Activated CD4-positive, alpha-beta T cell treated with anti-CD3 and anti-CD28 coated beads, Interleukin-2, Interleukin-6, amounts not matched to agents 100 ng/mL and 50 ng/mL, durations not matched to agents 16 hours and 8 hours (primary cell): Measurements from ENCODE around the gene TTC24.
"Not testable (repeated sequence)": the region's sequence is repeated elsewhere in the genome, so short reads cannot be mapped to it uniquely, and the experiment has no call there.

ENCODE experiments used
- DNase-seq: peaks from one replicate; pipeline ENCODE4 v3.0.0-alpha.2; 2020

The TTC24 gene

GRCh38 chr1:156612666-156613065 lies 33.1 kb downstream of the TTC24 start:
- DNase-seq = no peak

DNA sequence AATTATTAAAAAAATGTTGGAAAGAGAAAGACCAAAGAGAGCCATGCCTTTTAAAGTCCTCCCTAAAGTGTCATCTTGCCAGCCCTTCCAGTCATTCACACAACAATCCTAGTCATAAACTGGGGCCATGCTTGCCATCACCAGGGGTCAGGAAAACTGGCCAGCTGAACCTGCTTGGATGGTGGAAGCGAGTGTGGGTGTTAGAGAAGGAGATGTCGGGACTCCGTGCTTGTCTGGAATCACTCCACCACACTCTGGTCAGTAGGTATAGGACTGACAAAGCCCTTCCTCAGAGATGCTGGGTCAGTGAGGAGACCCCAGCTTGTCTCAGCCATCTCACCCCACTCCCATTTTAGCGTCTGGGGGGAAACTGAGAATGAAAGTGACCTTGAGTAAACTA lies 36.4 kb downstream of the TTC24 start:
- no peak for DNase-seq

DNA sequence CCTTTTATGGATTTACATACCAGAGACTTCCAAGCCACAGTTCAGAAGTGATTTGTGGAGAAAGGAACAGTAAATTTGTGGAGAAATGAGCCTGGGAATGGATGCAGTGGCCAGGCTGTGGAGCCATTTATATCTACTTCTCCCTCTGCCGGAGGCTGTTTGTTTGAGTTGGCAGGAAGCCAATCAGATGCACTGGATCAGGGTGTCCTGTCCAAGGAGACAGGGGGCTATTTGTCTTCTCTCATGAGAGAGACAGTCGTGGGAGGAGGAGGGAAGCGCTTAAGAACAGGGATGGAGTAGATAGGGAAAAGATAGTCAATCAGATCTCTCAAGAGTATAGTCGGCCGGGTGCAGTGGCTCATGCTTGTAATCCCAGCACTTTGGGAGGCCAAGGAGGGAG lies 36.9 kb downstream of the TTC24 start:
- DNase-seq = no peak

- peak; percentile 29 for DNase-seq
These were observed 39.5 kb downstream of the TTC24 start, which contains the start of gene HAPLN2 for GRCh38 chr1:156618853-156619581. Gene HAPLN2, plus strand, starts transcription at chr1:156619415. Its CDS starts 4,076 bp downstream, at chr1:156623491.

- no peak for DNase-seq
These were observed 40.0 kb downstream of the TTC24 start for GRCh38 chr1:156619582-156619955.

GRCh38 chr1:156622581-156623297 lies 43.2 kb downstream of the TTC24 start:
- no peak for DNase-seq

DNA sequence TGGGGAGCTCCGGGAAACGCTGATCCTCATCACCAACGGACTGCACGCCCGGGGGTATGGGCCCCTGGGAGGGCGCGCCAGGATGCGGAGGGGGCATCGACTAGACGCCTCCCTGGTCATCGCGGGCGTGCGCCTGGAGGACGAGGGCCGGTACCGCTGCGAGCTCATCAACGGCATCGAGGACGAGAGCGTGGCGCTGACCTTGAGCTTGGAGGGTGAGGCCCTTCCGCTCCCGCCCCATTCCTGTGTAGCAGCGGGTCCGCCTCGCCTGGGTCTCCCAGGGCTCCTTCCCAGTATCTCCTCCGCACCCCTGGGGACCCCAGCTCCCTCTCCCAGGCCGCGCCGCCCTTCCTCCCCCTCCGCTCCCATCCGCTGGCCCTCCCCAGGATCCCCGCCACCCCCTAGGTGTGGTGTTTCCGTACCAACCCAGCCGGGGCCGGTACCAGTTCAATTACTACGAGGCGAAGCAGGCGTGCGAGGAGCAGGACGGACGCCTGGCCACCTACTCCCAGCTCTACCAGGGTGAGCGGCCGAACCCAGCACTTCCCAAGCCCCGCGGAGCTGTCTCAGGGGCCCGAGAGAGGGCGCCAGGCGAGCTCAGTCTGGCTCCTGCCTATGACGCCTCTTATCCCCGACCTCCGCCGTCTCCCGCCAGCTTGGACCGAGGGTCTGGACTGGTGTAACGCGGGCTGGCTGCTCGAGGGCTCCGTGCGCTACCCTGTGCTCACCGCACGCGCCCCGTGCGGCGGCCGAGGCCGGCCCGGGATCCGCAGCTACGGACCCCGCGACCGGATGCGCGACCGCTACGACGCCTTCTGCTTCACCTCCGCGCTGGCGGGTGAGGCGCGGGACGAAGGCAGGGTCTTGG lies 44.7 kb downstream of the TTC24 start:
- peak; percentile 59 for DNase-seq

GRCh38 chr1:156624814-156625435 lies 45.4 kb downstream of the TTC24 start:
- DNase-seq = no peak

DNA sequence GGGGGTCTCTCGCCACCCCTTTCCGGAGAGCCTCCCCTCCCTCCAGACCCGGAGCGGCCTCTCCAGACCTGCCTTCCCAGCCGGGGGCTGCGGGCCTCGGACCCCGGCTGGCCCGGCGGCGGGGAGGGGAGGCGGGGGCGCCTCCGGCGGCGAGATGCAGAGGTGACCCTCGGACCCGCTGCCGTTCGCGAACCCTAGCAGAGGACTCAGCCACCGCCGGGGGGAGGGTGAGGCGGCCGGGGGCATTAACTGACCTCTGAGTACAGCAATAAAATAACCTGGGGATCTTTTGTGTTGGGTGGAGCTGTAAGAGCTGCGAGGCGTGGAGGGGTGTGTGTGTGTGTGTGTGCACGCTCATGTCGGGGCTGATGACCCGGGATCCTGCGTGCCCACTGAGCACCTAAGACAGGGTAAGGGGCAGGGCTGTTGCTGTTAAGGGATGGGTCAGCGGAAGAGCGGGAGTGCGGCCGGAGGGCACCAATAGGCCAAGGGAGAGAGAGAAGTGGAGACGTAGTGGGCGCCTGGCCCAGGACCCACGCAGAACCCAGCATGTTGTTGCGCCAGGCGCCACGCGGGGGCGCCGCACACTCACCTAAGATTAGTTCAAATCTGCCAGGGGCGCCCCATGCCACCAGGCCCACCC lies 46.0 kb downstream of the TTC24 start:
- DNase-seq = peak; percentile 66

DNA sequence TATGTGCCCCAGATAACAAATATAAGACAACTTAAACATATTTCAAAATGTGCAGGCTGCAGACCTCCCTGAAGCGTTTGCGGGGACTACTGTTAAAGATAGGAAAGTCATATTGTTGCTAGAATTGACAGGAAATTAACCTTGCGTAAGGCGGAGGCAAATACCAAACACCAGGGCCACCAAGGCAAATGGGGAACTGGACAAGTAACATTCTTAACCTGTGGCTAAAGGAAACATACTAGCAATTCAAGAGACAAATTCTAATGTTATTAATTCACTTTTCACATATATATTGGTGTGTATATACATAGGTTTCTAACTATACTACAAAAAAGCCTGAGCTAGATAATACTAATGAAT lies 46.5 kb downstream of the TTC24 start:
- DNase-seq = no peak

- DNase-seq = peak; percentile 51
These were observed 47.9 kb downstream of the TTC24 start for GRCh38 chr1:156627313-156627880.

- DNase-seq = no peak
These were observed 50.4 kb downstream of the TTC24 start for GRCh38 chr1:156629823-156630449.

DNA sequence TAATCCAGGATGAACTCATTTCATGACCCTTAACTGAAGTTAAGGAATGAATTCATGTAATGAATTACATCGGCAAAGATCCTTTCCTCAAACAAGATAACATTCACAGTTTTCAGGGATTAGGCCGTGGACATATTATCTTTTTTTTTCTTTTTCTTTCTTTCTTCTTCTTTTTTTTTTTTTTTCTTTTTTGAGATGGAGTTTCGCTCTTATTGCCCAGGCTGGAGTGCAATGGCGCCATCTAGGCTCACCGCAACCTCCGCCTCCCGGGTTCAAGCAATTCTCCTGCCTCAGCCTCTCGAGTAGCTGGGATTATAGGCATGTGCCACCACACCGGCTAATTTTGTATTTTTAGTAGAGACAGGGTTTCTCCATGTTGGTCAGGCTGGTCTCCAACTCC lies 51.6 kb downstream of the TTC24 start:
- not testable (repeated sequence) for DNase-seq

GRCh38 chr1:156632355-156632754 lies 52.8 kb downstream of the TTC24 start:
- no peak for DNase-seq
